HUDEP-2 (cell line): ENCODE results near the gene HOXB6.

ENCODE experiments used
- DNase-seq, 76 experiments: peaks; one replicate each; lab custom pipeline; 2025; ENCODE audit not compliant: unreplicated experiment in 76 of 76; lab: John Stamatoyannopoulos, UW

Gene HOXB6

DNA sequence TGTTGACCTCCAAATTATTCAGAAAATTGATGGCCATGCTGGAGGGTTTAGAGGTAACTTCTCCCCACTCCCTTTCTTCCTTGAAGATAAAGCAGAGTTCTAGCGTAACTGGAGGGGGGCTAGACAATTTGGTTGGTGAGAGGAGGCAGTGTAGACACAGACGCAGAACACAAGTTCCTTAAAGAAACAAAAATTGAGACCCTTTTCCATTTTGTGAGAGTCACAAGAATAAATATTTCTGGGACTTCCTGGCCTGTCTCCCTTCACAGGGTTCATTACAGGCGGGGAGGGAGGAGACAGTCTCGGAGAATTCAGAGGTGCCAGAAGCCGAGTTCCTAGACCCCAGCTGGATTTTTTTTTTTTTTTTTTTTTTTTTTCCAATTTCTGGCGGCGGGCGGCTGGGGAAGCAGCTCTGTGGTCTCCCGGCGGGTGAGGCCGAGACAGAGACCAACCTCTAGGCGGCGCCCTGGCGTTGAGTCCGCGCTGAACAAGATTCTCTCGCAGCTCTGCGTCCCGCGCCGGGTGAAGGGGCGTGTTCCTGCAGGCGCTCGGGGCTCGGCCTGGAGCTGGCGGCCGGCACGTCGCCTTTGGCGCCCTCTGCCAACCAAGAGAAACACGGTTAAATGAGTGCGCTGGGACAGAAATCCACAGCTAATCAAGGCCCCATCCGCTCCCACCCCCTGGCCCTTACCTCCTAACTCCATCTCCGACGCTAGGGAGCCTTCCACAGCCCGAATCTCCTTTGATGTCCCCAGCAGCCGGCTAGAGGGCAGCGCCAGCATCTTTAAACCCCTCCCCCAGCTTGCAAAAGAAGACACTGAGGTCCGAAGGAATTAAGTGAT lies 31.6 kb upstream of the HOXB6 start:
- peak in 61 of 76 experiments; percentile 8 to 84 (median 44) for DNase-seq

DNA sequence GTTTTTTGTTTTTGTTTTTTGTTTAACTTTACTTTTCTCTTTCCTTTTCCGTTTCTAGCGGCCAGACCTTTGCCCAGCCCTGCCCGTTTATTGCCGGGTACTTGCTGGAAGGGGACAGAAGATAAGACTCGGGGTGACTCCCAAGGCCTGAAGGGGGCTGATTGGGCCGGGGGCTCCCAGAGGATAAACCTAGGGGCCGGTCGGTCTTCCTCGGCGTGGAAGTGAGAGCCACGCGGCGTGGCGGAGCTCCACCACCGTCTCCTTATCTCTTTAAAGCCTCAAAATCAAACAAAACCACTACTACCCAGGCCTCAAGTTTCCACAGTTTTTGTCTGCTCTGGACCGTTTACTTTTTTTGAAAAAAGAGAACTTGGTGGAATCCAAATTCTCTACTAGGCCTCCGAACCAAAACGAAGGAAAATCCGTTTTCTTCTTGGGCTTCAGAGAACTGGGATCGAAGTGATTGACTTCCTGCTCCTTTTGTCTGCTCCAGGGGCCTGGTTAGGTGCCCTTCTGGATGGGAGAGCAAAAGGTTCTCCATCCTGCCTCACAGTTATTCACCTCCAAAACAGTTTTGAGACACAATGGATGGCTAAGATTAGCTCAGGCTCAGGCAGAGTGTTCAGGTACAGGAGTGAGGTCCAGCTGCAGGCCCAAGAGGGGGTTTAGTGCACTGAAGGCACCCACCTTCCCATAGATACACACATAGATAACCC lies 29.9 kb upstream of the HOXB6 start:
- no peak for DNase-seq

- no peak for DNase-seq
Observed at GRCh38 chr17:48633266-48633677, 28.5 kb upstream of the HOXB6 start.

- no peak for DNase-seq
Observed at GRCh38 chr17:48632579-48633265, 27.9 kb upstream of the HOXB6 start.

GRCh38 chr17:48631693-48632578 lies 27.1 kb upstream of the HOXB6 start:
- DNase-seq, result no peak

GRCh38 chr17:48630925-48631692 lies 26.3 kb upstream of the HOXB6 start:
- peak in 9 of 76 experiments; percentile 8 to 42 (median 23) for DNase-seq

DNA sequence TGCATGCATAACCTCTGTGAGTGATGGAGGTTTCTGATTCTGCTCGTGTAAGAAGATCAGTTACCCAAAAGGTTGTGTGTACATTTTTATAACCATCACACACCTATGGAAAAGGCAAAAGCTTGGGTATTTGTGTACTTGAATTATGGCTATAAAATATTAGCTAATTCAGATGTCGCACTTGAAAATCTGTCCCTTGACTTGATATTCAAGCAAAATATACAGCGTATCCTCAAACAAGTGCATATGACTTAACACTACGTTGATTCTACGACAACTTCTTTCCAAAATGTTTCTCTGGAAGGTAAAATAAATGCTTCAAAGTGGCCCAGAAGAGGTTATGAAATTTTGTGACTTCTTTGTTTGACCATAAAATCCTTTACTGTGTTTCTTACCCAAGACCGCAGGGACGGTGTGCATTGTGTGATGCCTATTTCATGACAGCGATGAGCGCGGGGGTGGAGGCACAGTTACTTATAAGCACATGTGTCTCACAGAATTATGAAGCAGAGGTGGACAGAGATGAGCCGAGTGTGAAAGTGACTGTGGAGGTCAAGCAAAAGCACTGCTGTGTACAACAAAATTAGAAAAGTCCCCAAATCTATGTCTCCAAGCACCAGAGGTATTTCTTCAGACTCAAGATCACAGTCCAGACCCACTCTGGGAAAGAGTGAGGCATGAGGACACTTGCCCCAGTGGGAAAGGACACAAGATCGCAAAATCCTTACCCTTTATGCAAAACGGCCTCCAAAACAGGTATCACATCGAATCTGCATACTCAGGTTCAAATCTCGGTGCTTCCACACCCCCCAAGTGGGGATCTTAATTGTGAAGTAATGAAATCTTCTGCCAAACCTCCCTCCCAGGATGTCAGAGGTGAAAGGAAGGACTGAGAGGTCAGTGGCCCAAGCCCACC lies 25.5 kb upstream of the HOXB6 start:
- DNase-seq, result no peak

DNA sequence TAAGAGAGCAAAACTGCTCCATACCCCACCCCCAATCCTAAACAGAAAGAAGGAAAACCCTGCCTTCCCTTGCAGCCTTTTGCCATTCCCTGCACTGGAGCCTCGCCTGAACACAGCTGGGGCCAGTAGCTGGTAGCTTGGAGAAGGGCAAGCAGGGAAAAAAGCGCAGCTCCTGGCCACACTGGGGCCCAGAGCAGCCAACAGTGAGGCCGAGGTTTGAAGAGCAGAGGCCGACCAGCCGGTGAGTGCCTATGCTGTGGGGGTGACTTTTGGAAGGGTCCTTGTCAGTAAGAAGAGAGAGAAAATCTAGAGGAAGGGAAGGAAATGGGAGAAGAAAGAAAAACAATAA lies 24.6 kb upstream of the HOXB6 start:
- no peak for DNase-seq

DNA sequence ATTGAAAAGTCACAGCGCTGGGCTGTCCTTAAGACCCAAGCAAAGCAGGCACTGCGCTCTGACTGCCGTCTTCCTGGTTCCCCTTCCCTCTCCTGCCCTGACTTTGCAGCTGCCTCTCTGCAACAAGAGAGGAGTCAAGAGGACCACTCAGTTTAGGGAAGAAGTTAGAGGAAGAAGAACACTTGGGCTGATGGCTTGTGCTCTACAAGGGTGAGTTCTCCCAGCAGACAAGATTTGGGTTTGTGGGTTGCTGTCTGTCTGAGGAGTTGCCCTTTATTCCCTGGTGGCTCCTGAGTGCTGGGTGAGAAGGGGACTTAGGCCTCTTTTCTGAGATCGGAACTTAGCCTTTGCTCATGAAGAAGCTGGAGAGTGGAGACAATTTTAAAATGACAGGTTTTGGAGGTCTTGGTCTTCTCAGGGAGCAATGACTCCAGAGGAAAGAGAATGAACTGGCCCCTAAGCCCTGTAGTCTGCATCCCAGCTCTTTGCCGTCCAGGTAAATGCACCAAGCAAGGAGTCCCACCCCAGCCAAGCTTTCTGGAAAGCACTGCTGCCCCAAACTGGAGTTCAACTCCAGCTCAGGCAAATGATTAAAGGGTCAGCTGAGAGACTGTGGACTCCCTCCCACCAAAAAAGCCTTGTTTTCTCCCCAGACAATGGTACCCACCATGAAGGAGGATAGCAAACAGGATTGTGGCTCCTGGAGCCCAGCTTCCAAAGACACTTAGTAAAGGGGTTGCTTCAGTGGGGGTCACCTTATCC lies 24.0 kb upstream of the HOXB6 start:
- no peak for DNase-seq

GRCh38 chr17:48627623-48628521 lies 23.1 kb upstream of the HOXB6 start:
- no peak for DNase-seq

DNA sequence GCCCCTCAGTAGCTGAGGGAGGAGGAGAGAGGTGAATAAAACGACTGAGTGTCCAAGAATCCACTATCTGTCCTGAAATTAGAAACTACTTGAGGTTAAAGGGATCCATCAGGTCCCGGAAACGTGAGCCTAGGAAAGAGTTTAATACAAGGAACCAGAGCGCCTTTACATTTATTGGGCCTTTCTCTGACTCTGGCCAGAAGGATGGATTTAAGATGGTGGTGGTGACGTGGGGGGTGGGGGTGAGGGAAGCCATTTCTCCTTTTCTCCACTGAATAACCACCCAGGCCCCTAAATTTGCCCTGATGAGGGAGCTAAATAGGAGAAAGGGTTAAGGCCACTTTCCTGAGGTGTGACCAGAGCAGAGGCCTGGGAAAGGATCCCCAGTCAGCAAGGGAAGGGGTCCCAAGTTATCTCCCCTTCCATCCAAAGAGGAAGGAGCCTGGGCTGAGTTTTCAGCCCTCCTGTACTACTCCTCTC lies 22.4 kb upstream of the HOXB6 start:
- no peak for DNase-seq

- DNase-seq, result peak in 1 of 76 experiments; percentile 34
Observed at GRCh38 chr17:48626245-48627117, 21.7 kb upstream of the HOXB6 start, which contains the start of gene HOXB9. TSS of gene HOXB9 (minus strand) at chr17:48626358. CDS start at chr17:48626269, 89 bp downstream.

DNA sequence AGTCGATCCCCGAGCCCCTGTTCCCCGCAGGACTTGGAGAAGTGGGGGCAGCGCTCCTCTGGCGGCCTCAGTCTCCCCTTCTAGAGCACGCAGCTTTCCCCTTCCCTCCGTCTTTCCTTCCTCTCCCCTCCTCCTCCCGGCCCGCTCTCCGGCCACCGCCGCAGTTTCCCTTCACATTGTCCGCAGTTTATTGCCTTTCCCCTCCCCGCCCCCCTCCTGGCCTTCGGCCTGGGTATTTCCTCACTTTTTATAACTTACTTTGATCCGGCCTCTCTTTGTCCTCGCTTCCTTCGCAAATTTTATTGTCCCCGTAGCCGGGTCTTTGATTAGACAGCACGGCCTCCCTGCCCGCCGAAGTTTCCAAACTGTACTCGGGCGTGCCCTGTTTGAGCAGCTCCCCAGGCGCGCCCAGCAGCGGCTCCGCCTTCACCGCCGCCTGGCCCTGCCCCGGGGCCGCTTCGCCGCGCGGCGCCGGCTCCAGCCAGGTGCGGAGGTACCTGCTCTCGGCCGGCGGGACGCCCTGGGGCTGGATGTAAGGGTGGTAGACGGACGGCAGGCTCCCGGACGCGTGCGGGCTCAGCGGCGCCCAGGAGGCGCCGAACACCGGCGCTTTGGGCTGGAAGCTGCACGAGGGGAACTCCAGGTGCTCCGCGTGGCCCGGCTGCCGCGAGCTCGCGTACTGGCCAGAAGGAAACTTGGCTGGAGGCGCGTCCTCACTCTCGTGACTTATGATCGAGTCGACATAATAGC lies 20.9 kb upstream of the HOXB6 start:
- DNase-seq, result peak in 35 of 76 experiments; percentile 3 to 48 (median 23)

- no peak for DNase-seq
Observed at GRCh38 chr17:48624544-48625494, 20.0 kb upstream of the HOXB6 start.
